K562 (cell line): ENCODE measurements around the gene TMEM116. TPM values are rescaled to one million over a fixed set of nuclear protein-coding genes. Genes with fewer than 3 reads are reported as not detected.

Source experiments
- ARNT ChIP-seq, 2 experiments: fragments of 450-650 bp; IDR thresholded peaks; 2 replicates each; pipeline ENCODE4 v1.6.1; 2016; ENCODE audit warnings: mild to moderate bottlenecking in 1 of 2
- ATF7 ChIP-seq: fragments of 450-650 bp; IDR thresholded peaks from 2 replicates; pipeline ENCODE4 v1.7.1; 2014; ENCODE audit warnings: mild to moderate bottlenecking, moderate library complexity
- C11orf30 ChIP-seq: fragments of 450-650 bp; IDR thresholded peaks from 2 replicates; pipeline ENCODE4 v1.6.1; 2016; ENCODE audit warnings: low read depth, mild to moderate bottlenecking
- CREM ChIP-seq: IDR thresholded peaks from 2 replicates; pipeline ENCODE4 v1.6.1; 2014; ENCODE audit warnings: antibody characterized with exemption, low read depth
- ESRRA ChIP-seq: fragments of 450-650 bp; IDR thresholded peaks from 2 replicates; pipeline ENCODE4 v1.6.1; 2014; ENCODE audit warnings: low read depth, mild to moderate bottlenecking, moderate library complexity, borderline replicate concordance
- HNRNPLL ChIP-seq: fragments of 200-400 bp; formaldehyde crosslinking; IDR thresholded peaks from 2 replicates; pipeline ENCODE4 v1.6.1; 2017; ENCODE audit warnings: low read length, low read depth, mild to moderate bottlenecking; ENCODE audit not compliant: poor library complexity, severe bottlenecking
- MTA3 ChIP-seq: fragments of 450-650 bp; formaldehyde crosslinking; IDR thresholded peaks from 2 replicates; pipeline ENCODE4 v1.6.1; 2017; ENCODE audit warnings: mild to moderate bottlenecking, borderline replicate concordance
- NR0B1 ChIP-seq: fragments of 450-650 bp; IDR thresholded peaks from one replicate; pipeline ENCODE4 v1.6.1; 2018; ENCODE audit warnings: mild to moderate bottlenecking, moderate library complexity; ENCODE audit not compliant: partially characterized antibody
- SMAD4 ChIP-seq: fragments of 250-450 bp; sonication (Bioruptor Pico); conservative IDR thresholded peaks from 2 replicates; pipeline ENCODE4 v1.8.0; 2021; ENCODE audit warnings: inconsistent platforms, mild to moderate bottlenecking, moderate library complexity
- SNIP1 ChIP-seq: fragments of 450-650 bp; IDR thresholded peaks from 2 replicates; pipeline ENCODE4 v1.7.1; 2017; ENCODE audit warnings: low read depth, mild to moderate bottlenecking
- SUPT5H ChIP-seq: fragments of 450-650 bp; IDR thresholded peaks from 2 replicates; pipeline ENCODE4 v1.6.1; 2016
- TCF3 ChIP-seq: sonication (generic); formaldehyde crosslinking; IDR thresholded peaks from 2 replicates; pipeline ENCODE4 v1.4.0; 2020; ENCODE audit warnings: mild to moderate bottlenecking, missing genetic modification reagents
- TRIM24 ChIP-seq, 2 experiments: fragments of 450-650 bp; IDR thresholded peaks; 2 replicates each; pipeline ENCODE4 v1.6.1; 2016
- USF1 ChIP-seq: sonication (generic); formaldehyde crosslinking; IDR thresholded peaks from 2 replicates; pipeline ENCODE4 v1.9.0; 2022; ENCODE audit warnings: mild to moderate bottlenecking, missing genetic modification reagents
- ZNF431 ChIP-seq: sonication (generic); formaldehyde crosslinking; IDR thresholded peaks from 2 replicates; pipeline ENCODE4 v1.8.0; 2022; ENCODE audit warnings: mild to moderate bottlenecking, missing genetic modification reagents
- ZNF592 ChIP-seq: fragments of 450-650 bp; IDR thresholded peaks from 2 replicates; pipeline ENCODE4 v1.6.1; 2017; ENCODE audit warnings: antibody characterized with exemption, mild to moderate bottlenecking
- ZNF740 ChIP-seq, 3 experiments: fragments of 200-800 bp in 1 of 3; sonication (Bioruptor generic) in 1 of 3; sonication (generic) in 1 of 3; formaldehyde crosslinking in 1 of 3; IDR thresholded peaks; 2 replicates each; pipeline versions ENCODE4 v1.6.1 to v1.8.0; 2016 to 2022; ENCODE audit warnings: mild to moderate bottlenecking in 2 of 3, missing compliant biosample characterization in 2 of 3, missing genetic modification characterization in 2 of 3, missing genetic modification reagents in 1 of 3
- ZNF785 ChIP-seq: fragments of 250-450 bp; sonication (Bioruptor Pico); IDR thresholded peaks from 2 replicates; pipeline ENCODE4 v1.4.0; 2020; ENCODE audit warnings: mild to moderate bottlenecking
- polyA plus RNA-seq, 8 experiments: library from polyadenylated mRNA; depleted of rRNA in 4 of 8; stranded (reverse) in 5 of 8; unstranded in 3 of 8; fragments of >200 nt; fragmentation: Nextera tagmentation in 2 of 8; fragmentation: Illumina TruSeq in 1 of 8; extraction: Ambion mirVana in 2 of 8; extraction: Trizol in 1 of 8; gene quantifications; 2 replicates each; pipeline versions ENCODE4 v1.2.1 to v1.2.3, GENCODE V29; 2011 to 2014; ENCODE audit warnings: inconsistent platforms in 1 of 8, missing spikeins in 1 of 8
- total RNA-seq, 7 experiments: library from RNA; depleted of rRNA in 6 of 7; stranded (reverse); fragments of >200 nt in 6 of 7; fragmentation: Illumina TruSeq in 2 of 7; extraction: Trizol in 2 of 7; gene quantifications; 2 replicates each; pipeline versions ENCODE4 v1.2.1 to v1.2.3, GENCODE V29; 2011 to 2021; ENCODE audit warnings: low replicate concordance in 1 of 7
- TF ChIP-seq, protein P1 (sequence below): sonication (generic); formaldehyde crosslinking; IDR thresholded peaks from 2 replicates; pipeline ENCODE4 v1.8.0; 2023; ENCODE audit warnings: mild to moderate bottlenecking, missing genetic modification reagents

Gene TMEM116
- total and polyA plus RNA-seq, 9 of the 15 experiments (the other 6 are each of a cell fraction or from before 2014, with no cell fraction given), result 5.2 to 78.6 (median 13.9) TPM

DNA sequence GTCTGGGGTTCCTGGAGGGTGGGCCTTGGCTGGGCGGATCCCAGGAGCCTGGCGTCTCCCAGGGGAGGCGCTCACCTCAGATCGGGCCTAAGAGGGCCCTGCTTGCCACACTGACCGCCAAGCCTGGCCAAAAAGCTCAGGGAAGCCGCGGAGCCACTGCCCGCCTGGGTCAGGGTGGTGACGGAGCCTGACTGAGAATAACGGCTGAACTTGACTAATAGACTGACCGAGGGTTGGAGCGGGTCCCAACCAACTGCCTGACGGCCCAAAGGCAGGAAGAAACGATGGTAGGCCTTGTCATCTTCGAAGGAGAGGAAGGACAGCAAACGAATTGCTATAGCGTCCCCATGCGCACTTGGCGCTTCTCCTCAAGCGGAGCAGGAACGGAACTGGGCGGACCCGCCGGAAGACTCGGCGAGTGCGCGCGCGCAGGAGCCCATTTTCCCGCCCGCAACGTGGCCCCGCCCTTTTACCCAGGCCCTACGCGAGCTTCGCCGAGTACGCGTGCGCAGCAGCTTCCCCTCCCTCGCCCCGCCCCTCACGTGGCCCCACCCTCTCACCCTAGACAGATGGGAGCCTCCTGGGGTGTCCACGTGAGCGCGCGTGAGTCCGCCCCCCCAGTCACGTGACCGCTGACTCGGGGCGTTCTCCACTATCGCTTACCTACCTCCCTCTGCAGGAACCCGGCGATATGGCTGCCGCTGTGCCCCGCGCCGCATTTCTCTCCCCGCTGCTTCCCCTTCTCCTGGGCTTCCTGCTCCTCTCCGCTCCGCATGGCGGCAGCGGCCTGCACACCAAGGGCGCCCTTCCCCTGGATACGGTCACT, at the start of gene TMEM116, which contains the start of gene ERP29 (continued):
- peak; percentile 99 for TF ChIP-seq USF1 (CRISPR knock-in tag)
- peak; percentile 73 for TF ChIP-seq C11orf30
- 0 out of 4 replicates have a peak, but pooled peaks of 1 of the 2 experiments have one; percentile 51 for TF ChIP-seq ARNT (IDR thresholded peaks at IDR 0.05)
- peak; percentile 25; the same call in 1 of the 2 replicates for TF ChIP-seq TCF3 (CRISPR knock-in tag)
- peak; percentile 48 for TF ChIP-seq ATF7
- peak; percentile 99 for TF ChIP-seq HNRNPLL
- 0 out of 2 replicates have a peak, but pooled peaks have one; percentile 10 for TF ChIP-seq ESRRA
- TF ChIP-seq, protein P1, sequence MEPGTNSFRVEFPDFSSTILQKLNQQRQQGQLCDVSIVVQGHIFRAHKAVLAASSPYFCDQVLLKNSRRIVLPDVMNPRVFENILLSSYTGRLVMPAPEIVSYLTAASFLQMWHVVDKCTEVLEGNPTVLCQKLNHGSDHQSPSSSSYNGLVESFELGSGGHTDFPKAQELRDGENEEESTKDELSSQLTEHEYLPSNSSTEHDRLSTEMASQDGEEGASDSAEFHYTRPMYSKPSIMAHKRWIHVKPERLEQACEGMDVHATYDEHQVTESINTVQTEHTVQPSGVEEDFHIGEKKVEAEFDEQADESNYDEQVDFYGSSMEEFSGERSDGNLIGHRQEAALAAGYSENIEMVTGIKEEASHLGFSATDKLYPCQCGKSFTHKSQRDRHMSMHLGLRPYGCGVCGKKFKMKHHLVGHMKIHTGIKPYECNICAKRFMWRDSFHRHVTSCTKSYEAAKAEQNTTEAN (CRISPR knock-in tag), result peak; percentile 47; the same call in 1 of the 2 replicates
- peak; percentile 93 for TF ChIP-seq SUPT5H
- TF ChIP-seq SMAD4 (CRISPR knock-in tag), result peak; percentile 55
- TF ChIP-seq MTA3, result no peak; the same call in none of the 2 replicates
- peak; percentile 96 for TF ChIP-seq ZNF592
- peak; percentile 15 for TF ChIP-seq ZNF431 (CRISPR knock-in tag)
- TF ChIP-seq NR0B1, result no peak
- no peak for TF ChIP-seq ZNF785
- no peak for TF ChIP-seq SNIP1
- TF ChIP-seq ZNF740 (CRISPR knock-in tag; IDR thresholded peaks at IDR 0.05), result peak; percentile 95
- TF ChIP-seq ZNF740 (tag; IDR thresholded peaks at IDR 0.05), result peak in 1 of 2 experiments; percentile 90; a peak in 2 of 4 replicates
- no peak for TF ChIP-seq TRIM24 (IDR thresholded peaks at IDR 0.05)
- peak; percentile 77 for TF ChIP-seq CREM
